Endothelial cell (in vitro differentiated cells): ENCODE measurements around the gene SHISAL2B. TPM values are rescaled to one million over a fixed set of nuclear protein-coding genes. Genes with fewer than 3 reads are reported as not detected.

Experiments
- DNase-seq: peaks from one replicate; pipeline ENCODE4 v3.0.0; 2021; ENCODE audit warnings: low spot score
- H3K27ac Mint-ChIP-seq: one replicate; pipeline ENCODE4 v1.8.0; 2021; ENCODE audit warnings: mixed read lengths, inconsistent platforms; ENCODE audit not compliant: unreplicated experiment
- H3K27me3 Mint-ChIP-seq: one replicate; pipeline ENCODE4 v1.8.0; 2021; ENCODE audit warnings: mild to moderate bottlenecking, moderate library complexity, mixed read lengths, inconsistent platforms; ENCODE audit not compliant: unreplicated experiment
- H3K36me3 Mint-ChIP-seq: one replicate; pipeline ENCODE4 v1.8.0; 2021; ENCODE audit warnings: mild to moderate bottlenecking, low read depth, mixed read lengths, inconsistent platforms; ENCODE audit not compliant: unreplicated experiment
- H3K4me1 Mint-ChIP-seq: one replicate; pipeline ENCODE4 v1.8.0; 2021; ENCODE audit warnings: mild to moderate bottlenecking, mixed read lengths, inconsistent platforms; ENCODE audit not compliant: unreplicated experiment
- H3K4me3 Mint-ChIP-seq: one replicate; pipeline ENCODE4 v1.8.0; 2021; ENCODE audit warnings: mild to moderate bottlenecking, mixed read lengths, inconsistent platforms; ENCODE audit not compliant: unreplicated experiment
- H3K9me3 Mint-ChIP-seq: one replicate; pipeline ENCODE4 v1.8.0; 2021; ENCODE audit warnings: mixed read lengths, inconsistent platforms; ENCODE audit not compliant: unreplicated experiment
- total RNA-seq: library from RNA; stranded (reverse); fragmentation: NEBNext Ultra II Directional; extraction: Animal tissue kit (Norgen Biotek cat#: 25700); gene quantifications from one replicate; pipeline ENCODE4 v1.2.1, GENCODE V29; 2021; ENCODE audit not compliant: unreplicated experiment
- TF ChIP-seq, protein P1 (sequence below): fragments of 200-600 bp; sonication (generic); IDR thresholded peaks from one replicate; pipeline ENCODE4 v1.5.0; 2021; ENCODE audit warnings: antibody characterized with exemption; ENCODE audit not compliant: unreplicated experiment

The SHISAL2B gene
- total RNA-seq, 1 donor from 2014 or later: 1.4 TPM

- no peak for DNase-seq
- no peaks in the 10 kb centered on the region for H3K36me3 Mint-ChIP-seq
- no peaks in the 10 kb centered on the region for H3K4me1 Mint-ChIP-seq
- TF ChIP-seq, protein P1, sequence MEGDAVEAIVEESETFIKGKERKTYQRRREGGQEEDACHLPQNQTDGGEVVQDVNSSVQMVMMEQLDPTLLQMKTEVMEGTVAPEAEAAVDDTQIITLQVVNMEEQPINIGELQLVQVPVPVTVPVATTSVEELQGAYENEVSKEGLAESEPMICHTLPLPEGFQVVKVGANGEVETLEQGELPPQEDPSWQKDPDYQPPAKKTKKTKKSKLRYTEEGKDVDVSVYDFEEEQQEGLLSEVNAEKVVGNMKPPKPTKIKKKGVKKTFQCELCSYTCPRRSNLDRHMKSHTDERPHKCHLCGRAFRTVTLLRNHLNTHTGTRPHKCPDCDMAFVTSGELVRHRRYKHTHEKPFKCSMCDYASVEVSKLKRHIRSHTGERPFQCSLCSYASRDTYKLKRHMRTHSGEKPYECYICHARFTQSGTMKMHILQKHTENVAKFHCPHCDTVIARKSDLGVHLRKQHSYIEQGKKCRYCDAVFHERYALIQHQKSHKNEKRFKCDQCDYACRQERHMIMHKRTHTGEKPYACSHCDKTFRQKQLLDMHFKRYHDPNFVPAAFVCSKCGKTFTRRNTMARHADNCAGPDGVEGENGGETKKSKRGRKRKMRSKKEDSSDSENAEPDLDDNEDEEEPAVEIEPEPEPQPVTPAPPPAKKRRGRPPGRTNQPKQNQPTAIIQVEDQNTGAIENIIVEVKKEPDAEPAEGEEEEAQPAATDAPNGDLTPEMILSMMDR: no peak
- H3K27me3 Mint-ChIP-seq: no peaks in the 10 kb centered on the region
- no peak overlapping the region for H3K27ac Mint-ChIP-seq
- H3K4me3 Mint-ChIP-seq: no peak overlapping the region
- H3K9me3 Mint-ChIP-seq: no peaks in the 10 kb centered on the region
Observed at GRCh38 chr5:64678374-64678773, 11.9 kb upstream of the SHISAL2B start.

GRCh38 chr5:64680289-64680688 is 10.0 kb upstream of the SHISAL2B start:
- Mint-ChIP-seq H3K4me3 (no peak overlapping the region), H3K27ac (no peak overlapping the region), H3K27me3 (no peaks in the 10 kb centered on the region), H3K4me1 (no peaks in the 10 kb centered on the region), H3K9me3 (no peaks in the 10 kb centered on the region), H3K36me3 (no peaks in the 10 kb centered on the region)
- TF ChIP-seq, protein P1: no peak
- DNase-seq: peak; percentile 26

- Mint-ChIP-seq H3K27me3 (no peaks in the 10 kb centered on the region), H3K27ac (no peak overlapping the region), H3K9me3 (no peaks in the 10 kb centered on the region), H3K4me3 (no peak overlapping the region), H3K4me1 (no peaks in the 10 kb centered on the region), H3K36me3 (no peaks in the 10 kb centered on the region)
- TF ChIP-seq, protein P1: no peak
- no peak for DNase-seq
Observed at GRCh38 chr5:64682608-64683007, 7.7 kb upstream of the SHISAL2B start.

GRCh38 chr5:64685866-64686265 is 4.4 kb upstream of the SHISAL2B start:
- peaks cover 10% of the 10 kb centered on the region for H3K4me1 Mint-ChIP-seq
- no peak for DNase-seq
- no peaks in the 10 kb centered on the region for H3K36me3 Mint-ChIP-seq
- peaks cover 6% of the 10 kb centered on the region for H3K27me3 Mint-ChIP-seq
- H3K4me3 Mint-ChIP-seq: no peak overlapping the region
- H3K27ac Mint-ChIP-seq: no peak overlapping the region
- TF ChIP-seq, protein P1: no peak
- H3K9me3 Mint-ChIP-seq: no peaks in the 10 kb centered on the region

- no peaks in the 10 kb centered on the region for H3K36me3 Mint-ChIP-seq
- no peak overlapping the region for H3K27ac Mint-ChIP-seq
- DNase-seq: no peak
- TF ChIP-seq, protein P1: no peak
- no peaks in the 10 kb centered on the region for H3K9me3 Mint-ChIP-seq
- no peak overlapping the region for H3K4me3 Mint-ChIP-seq
- peaks cover 16% of the 10 kb centered on the region for H3K4me1 Mint-ChIP-seq
- H3K27me3 Mint-ChIP-seq: peaks cover 6% of the 10 kb centered on the region
Observed at GRCh38 chr5:64688391-64688790, 1.9 kb upstream of the SHISAL2B start.
